ENCODE measurements around the gene CNN2.
A peak's percentile ranks its signal among the peaks of the same experiment; 100 is the strongest.
"Not testable (repeated sequence)": the region's sequence is repeated elsewhere in the genome, so short reads cannot be mapped to it uniquely, and the experiment has no call there.

The CNN2 gene

DNA sequence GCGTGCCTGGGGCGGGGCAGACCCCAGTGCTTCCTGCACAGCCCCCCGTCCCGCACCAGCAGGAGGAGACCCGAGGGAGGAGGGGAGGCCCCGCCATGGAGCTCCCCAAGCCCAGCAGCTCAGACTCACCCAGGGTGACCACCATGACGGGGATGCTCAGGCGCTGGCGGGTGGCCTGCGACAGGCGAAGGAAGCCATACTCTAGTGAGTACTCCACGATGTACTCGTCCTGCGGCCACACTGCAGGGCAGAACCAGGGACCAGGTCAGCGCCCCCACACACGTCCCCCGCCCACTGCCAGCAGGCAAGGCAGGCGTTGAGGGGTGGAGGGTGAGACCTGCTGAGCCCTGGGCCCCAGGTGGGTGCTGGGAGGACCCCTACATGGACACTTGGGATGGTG is 14.1 kb upstream of the CNN2 start:
- no peak for DNase-seq

DNA sequence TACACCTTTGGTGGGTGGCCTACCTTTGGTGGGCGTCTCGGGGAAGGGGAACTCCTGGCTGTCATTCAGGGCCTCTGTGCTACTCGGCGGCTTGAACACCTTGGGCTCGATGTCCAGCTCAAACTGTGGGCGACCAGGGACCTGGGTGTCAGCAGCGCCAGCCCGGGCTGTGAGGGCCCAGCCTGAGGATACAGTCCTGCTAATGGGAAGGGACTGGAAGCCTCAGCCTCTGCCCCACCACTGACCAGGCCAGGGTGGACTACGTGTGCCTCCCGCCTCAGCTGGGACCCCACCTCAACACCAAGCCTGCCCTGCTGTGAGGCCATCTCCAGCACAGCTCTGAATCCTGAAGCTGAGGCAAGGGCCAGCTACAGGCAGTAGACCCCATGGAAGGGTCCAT is 13.2 kb upstream of the CNN2 start:
- no peak for DNase-seq

DNA sequence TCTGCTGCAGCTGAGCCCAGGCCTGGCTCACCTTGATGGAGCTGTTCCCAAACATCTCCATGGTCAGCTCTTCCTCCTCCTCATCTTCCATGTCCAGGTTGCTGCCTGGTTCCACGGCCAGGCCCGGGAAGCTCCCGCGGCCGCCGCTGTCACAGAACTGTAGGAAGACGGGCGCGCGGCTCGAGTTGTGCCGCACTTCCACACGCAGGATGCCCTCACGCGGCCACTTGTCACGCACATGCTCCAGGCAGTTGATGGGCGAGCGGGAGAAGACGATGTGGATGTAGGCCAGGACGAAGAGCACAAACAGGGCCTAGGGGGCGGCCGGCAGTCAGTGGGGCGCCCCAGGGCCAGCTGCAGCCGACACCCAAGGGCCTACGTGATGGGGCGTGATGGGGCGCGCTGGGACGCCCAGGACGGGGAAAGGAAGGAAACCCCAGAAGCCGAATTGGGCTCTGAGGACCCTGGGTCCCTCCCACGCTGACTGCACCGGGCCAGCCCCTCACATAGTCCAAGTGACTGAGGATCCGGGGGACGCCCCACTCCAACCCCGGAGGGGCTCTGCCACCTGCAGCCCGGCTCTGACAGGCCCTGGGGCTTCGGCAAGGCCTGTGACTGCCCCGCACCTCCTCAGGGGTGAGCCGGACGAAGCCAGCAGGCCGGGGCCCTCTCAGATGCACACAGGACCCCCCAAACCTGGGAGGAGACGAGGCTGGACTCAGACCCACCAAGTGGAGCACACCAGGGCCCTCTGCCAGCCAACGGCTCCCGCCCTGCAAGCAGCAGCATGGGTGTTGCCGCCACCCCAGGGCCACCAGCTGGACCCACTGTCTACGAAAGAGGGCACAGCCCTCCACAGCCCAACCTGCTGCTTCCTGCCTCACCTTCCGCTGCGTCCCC is 12.0 kb upstream of the CNN2 start:
- no peak for DNase-seq

DNA sequence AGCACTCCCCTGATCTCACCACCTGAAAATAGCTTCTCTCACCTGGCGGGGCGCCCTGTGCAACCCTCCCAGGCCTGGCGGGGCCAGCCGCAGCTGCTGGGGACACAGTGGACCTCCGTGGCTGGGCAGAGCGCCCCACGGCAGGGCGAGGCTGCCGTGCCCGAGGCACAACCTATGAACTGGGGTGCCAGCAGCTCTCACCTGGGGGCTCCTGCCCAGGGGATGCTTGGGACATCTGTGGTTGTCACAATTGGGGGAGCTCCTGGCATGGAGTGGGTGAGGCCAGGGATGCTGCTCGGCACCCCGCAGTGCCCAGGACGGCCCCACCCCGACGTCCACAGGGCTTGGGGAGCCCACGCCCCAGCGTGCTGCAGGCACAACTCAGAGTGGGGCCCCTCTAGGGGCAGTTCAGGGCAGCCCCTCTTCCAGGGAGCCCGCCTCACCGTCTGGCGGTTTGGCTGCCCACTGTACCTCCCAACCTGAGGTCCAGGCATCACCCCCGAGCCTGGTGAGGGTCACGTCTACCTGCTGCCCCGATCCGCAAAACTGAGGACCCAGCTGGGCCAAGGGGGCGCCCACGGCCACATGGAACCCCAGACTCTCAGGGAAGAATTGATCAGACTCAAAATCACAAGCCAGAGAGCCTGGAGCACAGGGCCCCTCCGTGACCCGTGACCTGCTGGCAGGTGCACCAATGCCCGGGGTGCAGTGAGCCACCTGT is 11.2 kb upstream of the CNN2 start:
- no peak for DNase-seq

DNA sequence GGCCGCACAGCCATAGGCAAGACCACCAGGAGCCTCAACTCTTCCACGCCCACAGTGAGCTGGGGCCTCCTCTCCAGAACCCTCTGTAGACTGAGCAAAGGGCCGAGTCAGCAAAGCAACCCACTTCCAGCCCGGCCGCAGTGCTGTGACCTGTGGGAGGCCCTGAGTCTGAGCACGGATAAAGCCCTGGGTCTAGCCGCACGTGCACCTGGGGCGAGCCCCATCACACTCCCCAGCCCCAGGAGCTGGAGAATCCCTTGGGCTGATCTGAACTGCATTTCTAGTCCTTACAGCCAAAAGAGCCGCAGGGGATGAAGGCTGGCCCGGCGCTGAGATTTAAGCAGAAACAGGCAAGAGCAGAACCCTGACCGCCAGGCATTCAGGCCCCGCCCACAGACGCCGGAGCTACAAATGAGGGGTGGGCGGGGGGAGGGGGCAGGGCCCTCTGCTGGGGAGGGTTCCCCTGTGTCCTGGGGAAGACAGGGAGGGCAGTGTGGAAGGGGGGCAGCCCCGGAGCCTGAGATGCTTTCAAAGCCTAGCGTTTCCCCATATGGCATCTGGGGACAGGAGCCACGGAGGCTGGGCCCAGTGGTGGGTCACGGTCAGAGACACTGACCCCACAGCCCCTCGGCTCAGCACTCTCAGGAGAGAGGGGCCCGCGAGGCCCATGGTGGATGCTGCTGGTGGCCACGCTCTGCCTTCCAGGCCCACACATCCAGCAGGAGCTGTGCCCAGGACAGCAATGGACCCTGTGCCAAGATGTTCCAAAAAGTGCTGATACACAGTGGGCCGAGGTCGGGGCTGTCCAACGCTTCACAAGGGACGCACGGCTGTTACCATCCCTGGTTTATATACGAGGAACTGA is 10.4 kb upstream of the CNN2 start:
- no peak for DNase-seq

DNA sequence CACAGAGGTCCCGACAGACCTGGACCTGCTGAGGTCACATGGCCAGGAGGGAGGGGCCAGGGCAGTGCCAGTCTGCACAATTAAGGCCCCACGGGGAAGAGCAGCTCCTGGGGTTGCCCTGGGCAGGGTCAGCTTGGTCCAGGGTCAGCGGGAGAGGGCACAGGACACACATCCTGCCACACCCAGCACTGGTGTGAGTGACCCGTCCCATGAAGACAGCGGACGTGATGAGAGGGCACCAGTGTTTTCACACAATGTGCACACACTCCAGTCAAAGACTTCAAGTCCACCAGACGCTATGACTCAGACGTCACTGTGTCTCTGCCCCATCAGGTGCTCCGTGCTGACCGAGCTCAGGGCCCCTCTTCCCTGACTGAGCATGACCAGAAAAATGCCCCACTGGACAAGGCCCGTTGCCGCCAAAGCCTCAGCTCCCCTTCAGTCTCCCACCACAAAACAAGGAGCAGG is 9.7 kb upstream of the CNN2 start:
- DNase-seq = no peak

DNA sequence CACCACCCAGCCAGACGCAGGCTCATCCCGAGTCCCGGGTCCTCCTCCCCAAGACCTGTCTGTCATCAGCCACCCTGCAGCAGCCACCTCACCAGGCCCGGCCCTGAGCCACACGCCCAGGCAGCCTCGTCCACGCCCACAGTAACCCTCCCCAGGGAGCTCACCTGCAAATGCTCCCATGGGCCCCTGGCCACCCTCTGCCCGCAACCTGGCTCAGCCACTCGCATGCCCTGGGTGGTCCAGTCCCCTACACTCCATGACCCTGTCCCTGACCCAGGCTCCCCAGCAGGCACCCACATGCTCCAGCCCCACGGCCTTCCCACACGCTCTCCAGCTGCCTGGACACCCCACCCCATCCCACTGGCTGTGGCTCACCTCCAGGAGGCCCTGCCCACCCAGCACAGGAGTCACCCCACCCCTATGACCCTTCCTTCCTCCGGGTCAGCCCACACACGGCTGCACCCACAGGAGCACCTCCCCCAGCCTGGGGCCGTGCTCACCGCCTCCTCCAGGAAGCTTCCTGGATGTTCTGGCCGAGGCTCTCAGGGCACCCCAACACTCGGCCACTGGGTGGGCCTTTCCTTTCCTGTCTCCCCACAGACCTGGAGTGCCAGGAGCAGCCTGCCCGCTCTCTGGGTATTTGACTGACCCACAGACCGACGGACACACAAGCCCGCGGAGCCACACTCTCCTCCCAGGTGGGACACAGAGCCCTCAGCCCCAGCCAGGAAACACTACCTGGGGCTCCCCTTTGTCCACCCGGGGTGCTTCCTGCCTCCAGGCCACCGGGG is 9.1 kb upstream of the CNN2 start:
- DNase-seq = no peak

DNA sequence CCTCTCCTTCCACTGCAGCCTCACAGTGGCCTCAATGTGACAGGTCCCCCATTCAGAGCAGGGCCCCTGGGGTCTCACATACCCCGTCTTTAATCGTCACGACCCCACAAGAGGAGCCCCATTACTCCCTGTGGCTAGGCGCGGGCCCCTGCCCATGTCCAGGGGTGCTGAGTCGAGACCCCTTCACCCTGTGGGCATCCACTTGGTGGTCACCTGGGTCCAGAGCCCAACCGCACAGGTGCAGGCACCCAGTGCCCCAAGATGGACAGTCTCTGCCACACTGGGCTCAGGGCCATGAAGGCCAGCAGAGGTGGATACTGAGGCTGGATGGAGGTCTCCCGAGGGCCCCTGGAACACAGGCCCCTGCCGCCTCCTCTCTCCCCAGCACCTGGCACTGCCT is 8.5 kb upstream of the CNN2 start:
- no peak for DNase-seq

DNA sequence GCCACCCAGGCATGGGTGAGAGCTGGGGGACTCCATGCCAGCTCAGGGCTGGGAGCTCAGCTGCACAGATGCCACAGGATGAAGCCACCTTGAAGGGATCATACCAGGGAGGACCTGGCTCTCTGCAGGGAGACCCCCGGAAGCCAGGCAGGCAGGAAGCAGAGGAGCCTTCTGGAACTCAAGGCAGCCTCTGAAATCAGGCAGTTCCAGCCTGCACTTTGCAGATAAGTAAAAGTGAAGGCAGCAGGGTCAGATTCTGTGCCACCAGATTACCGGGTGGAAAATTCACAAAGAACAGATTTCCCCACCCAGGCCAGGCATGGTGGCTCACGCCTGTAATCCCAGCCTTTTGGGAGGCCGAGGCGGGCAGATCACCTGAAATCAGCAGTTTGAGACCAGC is 8.0 kb upstream of the CNN2 start:
- no peak for DNase-seq

DNA sequence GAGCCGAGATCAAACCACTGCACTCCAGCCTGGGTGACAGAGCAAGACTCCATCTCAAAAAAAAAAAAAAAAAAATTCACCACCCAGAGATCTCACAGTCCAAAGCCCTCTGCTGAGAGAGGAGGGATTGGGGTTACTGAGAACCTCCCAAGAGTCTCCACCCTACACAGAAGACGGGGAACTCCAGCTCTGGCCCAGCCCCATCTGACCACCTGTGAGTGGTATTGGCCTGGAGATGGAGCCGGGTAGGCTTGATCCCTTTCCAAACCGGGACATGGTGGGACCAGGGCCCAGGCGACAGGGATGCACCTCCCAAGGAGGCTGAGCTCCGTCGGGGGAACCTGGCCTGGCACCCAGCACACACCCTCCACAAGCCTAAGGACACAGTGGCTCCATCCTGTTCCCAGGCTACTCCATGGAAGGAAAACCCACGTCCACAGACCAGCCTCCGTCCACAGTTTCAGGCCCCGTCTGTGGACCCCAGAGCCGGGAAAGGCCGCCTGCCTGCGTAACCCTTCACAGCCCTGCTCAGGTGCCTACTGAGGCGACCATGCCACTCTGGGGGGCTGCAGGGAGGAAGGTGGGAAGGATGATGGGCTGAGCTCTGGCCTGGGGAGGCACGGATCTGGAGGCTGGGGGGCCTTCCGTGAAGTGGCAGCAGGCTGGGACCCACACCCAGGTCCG is 7.3 kb upstream of the CNN2 start:
- DNase-seq = no peak

DNA sequence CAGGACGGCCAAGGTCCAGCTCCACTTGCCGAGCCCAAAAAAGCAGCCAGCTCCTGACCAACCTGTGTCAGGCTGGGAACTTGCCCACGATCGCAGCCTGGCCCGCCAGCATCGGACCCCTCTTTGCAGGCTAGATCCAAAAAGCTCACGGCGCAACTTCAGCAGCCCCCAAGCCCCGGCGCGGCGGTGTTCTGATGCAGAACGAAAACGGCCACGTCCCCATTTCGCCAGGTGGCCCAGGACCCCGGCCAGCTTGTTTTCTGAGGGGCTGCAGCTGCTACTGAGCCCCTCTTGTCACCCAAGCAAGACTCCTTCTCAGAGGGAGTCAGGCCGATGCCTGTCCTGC is 6.8 kb upstream of the CNN2 start:
- no peak for DNase-seq

DNA sequence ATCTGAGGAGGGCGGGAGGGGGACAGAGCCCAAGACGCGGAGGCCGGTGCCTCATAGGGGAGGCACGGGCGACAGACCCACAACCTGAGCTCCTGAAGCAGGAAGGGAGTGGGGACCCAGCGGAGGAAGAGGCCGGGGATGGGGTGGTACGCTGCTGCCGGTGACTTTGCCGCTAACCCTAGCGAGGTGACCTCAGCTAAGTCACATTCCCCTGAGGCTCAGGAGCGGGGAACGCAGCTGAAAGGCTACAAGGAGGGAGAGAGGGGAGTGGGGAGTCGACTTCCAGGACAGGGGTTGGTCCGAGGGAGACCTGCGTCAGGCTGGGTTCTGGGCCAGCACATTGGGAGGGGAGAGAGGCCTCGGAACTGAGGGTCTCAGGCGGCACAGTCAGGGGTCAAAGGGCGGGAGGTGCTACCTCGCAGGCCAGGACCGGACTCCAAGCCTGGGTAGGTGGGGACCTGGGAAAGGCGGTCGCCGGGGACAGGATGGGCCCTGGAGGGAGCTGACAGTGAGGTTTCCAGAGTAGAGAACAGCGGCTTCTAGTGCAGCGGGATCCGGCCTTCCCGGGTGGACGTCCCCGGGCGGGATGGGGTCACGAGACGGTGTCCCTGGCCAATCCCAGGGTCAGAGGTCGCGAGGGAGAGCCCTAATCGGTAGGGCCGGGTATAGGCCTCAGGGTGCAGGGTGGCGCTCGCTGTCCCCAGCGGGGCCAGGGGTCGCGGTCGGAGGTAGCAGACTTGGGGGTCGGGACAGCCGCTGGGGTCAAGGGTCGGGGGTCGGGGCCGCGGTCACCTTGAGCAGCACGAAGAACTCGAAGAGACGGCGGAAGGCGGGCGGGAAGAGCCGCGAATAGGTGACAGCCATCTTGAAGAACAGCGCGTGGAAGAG is 6.2 kb upstream of the CNN2 start:
- DNase-seq = no peak

DNA sequence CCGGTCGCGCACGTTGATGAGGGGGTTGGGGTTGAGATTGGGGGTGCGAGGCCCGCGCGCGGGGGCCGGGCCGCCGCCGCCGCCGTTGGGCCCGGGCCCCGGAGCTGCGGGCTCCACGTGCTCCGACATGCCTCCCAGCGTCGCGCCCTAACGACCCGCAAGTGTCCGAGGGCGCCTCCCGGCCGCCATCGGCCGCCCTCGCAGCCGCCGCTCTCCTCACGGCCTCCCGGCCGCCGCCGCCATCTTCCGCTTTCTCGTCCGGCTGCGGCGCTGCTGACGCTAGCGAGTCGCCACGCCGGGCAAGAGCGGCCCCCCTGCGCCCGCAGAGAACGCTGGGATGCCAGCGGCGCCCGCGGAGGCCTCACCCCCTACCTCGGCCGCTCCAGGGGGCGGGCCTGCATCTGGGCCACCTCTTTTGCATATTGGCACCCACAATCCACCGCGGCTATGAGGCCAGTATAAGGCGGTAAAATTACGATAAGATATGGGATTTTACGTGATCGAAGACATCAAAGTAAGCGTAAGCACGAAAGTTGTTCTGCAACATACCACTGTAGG is 5.5 kb upstream of the CNN2 start, which contains the start of gene TMEM259:
Gene TMEM259, minus strand, starts transcription at position 256 of the 558 bp plus-strand sequence. Its CDS starts 127 bp downstream, at position 129.
- DNase-seq = peak; percentile 98

DNA sequence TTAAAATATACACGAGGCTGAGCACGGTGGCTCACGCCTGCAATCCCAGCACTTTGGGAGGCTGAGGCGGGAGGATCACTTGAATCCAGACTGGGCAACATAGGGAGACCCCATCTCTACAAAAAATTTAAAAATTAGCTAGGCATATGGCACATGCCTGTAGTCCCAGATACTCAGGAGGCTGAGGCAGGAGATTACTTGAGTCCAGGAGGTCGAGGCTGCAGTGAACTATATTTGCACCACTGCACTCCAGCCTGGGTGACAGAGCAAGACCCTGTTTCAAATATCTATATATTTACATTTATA is 2.6 kb upstream of the CNN2 start:
- not testable (repeated sequence) for DNase-seq

DNA sequence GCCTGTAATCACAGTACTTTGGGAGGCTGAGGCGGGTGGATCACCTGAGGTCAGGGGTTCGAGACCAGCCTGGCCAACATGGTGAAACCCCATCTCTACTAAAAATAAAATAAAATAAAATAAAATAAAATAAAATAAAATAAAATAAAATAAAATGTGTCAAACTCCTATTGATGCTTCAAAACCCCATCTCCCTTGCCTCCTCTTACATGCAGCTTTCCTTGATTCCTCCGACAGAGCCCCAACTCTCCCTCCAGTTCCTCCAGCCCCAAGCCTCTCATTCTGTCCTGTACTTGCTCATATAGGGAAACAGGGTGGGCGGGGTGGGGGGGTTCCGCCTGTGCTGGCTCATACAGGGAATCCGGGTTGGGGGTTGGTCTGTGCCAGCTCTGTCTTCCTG is 1.3 kb upstream of the CNN2 start:
- DNase-seq = not testable (repeated sequence)

DNA sequence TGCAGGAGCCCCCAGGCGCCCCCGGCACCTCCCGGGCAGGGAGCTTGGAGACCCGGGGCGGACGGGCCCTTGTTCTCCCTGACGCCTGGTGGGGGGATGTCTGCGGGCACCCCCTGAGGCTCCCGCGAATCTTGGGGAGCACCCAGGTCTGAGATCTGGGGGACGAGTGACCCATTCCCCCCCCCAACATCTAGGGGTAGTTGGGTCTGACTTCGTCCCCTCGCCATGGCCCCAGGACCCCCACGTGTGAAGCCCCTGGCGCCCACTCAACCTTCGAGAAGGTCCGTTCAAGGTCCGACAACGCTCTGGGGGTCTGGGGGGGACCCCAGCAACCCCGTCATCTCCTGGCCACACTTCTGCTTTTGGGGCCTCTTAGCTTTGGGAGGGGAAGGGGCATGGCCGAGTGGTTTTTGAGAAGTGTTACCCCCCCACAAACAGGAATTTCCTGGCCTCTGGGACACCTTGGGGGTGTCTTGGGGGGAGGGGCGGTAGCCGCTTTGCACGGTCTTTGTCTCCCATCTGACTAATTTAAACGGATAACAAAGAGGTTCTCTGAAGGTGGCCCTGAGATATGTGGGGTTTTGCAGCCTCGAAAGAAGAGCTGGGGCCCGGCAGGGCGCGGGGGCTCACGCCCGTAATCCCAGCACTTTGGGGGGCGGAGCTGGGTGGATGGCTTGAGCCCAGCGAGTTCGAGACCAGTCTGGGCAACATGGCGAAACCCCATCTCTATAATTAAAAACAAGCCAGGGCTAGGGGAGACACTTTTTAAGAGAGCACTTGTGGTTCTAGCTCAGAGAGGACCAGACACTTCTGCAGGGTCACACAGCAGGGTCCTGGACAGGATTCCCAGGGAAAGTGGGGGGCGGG is 608 bp downstream of the CNN2 start:
- peak; percentile 37 for DNase-seq

DNA sequence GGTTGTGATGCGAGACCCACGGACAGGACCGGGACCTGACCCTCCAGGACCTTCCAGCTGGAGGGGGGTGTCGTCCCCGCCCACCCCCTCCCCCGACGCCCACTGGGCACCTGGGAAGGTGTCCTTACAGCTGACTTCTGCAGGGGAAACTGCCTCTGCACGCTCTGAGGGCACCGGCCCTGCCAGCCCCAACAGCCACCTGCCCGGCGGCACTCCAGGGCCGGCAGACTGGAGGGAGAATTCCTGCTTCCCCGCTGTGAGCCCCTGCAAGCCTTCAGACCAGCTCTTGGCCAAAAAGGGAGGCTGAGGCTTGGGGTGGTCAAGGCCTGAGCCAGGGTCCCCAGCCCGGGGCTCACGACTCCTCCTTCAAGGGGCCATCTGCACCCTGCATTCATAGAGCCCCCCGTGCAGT is 1.2 kb downstream of the CNN2 start:
- DNase-seq = no peak

DNA sequence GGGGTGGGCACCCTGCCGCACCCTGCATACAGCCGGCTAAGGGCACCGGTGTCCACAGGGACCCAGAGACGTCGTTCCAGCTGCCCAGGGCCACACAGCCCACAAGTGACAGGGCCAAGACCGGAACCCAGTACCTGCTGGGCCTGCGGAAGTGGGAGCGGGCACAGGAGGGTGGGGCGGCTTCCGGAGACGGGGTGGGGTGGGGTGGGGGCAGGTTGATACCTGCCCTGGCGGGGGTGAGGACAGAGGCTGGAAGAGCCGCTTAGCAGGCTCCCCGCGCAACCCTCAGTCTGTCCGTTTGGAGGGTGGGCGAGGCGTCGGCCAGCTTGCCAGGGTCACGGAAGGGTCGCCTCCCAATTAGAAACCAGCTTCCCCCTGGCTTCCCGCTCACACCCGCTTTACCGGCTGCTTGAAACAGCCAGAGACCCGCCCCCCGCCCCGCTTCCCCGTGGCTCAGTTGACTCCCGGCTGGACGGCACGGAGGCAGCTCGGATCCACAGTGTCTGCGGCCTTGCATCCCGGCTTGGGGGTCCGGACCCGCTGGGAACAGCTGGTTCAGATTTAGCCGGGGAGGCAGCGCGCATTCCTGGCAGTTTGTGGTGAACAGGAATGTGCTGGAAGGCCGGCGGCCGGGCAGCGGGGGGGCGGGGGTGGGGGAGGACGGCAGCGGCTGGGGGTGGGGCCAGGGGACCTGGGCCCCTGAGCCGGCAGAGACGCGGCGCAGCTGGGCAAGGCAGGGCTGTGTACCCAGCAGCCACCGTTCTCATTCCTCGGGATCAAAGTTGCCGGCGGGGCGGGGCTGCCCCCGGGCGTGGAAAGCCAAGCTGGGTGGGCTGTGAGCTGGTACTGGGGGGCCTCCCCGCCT is 1.9 kb downstream of the CNN2 start:
- peak; percentile 75 for DNase-seq

Data from CD4-positive, alpha-beta T cell treated with Interleukin-12 subunit alpha and Interleukin-12 subunit beta, for 1 hour (primary cell).